ENCODE results near the gene HOXB9.

DNA sequence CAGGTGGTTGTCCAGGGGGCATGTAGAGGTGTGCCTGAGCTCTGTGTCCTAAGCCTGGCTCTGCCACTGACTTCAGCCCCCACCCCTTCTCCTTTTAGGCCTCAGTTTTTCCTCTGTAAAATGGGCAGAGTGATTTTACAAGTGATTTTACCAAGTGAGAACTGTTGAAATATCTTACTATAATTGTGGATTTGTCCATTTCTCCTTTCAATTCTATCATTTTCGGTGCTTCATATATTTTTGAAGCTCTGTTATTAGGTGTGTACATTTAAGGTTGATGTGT is 21.7 kb upstream of the HOXB9 start:
- TF ChIP-seq, protein P1, sequence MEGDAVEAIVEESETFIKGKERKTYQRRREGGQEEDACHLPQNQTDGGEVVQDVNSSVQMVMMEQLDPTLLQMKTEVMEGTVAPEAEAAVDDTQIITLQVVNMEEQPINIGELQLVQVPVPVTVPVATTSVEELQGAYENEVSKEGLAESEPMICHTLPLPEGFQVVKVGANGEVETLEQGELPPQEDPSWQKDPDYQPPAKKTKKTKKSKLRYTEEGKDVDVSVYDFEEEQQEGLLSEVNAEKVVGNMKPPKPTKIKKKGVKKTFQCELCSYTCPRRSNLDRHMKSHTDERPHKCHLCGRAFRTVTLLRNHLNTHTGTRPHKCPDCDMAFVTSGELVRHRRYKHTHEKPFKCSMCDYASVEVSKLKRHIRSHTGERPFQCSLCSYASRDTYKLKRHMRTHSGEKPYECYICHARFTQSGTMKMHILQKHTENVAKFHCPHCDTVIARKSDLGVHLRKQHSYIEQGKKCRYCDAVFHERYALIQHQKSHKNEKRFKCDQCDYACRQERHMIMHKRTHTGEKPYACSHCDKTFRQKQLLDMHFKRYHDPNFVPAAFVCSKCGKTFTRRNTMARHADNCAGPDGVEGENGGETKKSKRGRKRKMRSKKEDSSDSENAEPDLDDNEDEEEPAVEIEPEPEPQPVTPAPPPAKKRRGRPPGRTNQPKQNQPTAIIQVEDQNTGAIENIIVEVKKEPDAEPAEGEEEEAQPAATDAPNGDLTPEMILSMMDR (IDR thresholded peaks at IDR 0.05): no peak
- no peak for TF ChIP-seq POLR2A (IDR thresholded peaks at IDR 0.05)
